A172 (cell line): Measurements from ENCODE around the gene EHBP1. TPM values are rescaled to one million over a fixed set of nuclear protein-coding genes. Genes with fewer than 3 reads are reported as not detected.

Experiments
- DNase-seq: peaks from one replicate; pipeline ENCODE4 v3.0.0-alpha.2; 2015; ENCODE audit warnings: low spot score
- total RNA-seq: library from RNA; depleted of rRNA; stranded (reverse); fragments of >200 nt; shearing (Covaris generic); gene quantifications from 2 replicates; pipeline ENCODE4 v1.2.3, GENCODE V29; 2014

EHBP1 gene
- total RNA-seq, 1 experiment from 2014 or later = 47.2 TPM

- no peak for DNase-seq
Observed at GRCh38 chr2:62883629-62884028, 178.1 kb downstream of the EHBP1 start.

DNA sequence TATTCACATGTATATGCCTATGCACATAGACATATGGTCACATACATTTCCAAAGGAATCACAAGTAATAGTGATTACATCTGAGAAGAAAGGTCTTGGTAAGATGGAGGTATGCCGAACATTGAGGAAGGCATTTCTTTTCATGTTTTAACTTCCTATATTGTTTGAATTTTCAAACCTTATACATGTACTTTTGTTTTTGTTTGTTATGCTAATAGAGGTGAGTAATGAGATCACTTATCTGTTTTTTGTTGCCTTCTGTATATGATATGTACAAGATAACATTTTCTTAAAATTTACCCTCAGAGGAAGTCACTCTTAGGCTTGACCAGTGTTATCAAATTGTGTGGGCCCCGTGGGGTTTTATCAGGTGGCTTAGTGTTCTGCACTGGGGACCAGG lies 178.6 kb downstream of the EHBP1 start:
- no peak for DNase-seq

DNA sequence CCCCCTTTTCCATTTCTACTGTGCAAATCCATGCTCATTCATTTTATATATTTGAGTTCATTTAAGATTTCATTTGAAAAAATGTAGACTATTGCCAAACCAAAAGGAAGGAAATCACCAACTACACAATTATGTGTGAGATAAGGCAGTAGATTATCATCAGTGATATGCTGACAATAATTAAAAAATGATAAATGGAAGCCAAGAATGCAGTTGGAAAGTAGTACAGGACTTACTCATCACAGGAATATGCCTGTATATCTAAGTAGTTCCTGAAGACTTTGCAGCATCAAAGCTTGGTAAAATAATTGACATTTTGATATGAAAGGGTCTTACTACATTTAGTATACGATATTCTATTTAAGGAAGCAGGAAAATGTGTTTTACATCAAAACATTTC lies 179.0 kb downstream of the EHBP1 start:
- peak; percentile 49 for DNase-seq

DNA sequence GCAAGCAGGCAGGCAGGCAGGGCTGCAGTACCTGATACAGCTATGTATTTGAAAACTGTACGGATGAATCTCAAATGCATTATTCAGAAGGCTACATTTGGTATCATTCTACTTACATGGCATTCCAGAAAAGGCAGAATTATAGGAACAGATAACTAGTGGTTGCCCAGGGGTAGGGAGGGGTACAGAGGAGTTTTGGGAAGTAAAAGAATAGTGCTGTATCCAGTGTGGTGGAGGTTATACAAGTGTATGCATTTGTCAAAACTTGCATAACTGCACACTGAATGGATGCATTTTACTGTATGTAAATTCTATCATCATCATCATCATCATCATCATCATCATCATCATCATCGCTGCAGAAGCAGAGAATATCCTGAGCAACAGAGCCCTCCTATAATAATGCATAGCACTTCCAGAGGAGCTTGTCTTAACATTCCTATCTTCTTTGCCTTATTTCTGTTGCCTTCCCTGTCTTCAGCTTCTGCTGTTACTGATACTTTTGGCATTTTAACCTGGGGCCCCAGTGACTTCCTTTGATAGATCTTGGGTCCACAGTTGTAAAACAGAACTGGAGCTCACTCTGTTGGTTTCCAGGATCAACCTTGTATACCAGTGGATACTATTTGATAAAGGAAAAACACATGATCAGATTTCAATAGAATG lies 189.6 kb downstream of the EHBP1 start:
- no peak for DNase-seq

DNA sequence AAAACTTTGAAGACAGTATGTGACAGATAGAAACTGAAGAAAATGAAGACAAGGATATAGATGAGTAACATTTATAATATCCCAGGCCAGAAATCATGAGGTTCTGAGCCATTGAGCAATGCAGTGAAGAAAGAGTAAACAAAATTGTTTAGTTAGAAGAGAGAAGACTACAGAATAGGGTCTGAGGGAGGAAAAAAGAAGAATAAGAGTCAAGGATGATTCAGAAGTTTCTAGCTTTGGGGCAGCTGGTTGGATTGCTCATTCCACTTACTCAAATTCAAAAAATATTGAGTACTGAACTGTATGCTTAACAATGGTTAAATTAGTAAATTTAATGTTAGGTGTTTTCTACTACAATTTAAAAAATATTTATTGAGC lies 190.1 kb downstream of the EHBP1 start:
- no peak for DNase-seq

DNA sequence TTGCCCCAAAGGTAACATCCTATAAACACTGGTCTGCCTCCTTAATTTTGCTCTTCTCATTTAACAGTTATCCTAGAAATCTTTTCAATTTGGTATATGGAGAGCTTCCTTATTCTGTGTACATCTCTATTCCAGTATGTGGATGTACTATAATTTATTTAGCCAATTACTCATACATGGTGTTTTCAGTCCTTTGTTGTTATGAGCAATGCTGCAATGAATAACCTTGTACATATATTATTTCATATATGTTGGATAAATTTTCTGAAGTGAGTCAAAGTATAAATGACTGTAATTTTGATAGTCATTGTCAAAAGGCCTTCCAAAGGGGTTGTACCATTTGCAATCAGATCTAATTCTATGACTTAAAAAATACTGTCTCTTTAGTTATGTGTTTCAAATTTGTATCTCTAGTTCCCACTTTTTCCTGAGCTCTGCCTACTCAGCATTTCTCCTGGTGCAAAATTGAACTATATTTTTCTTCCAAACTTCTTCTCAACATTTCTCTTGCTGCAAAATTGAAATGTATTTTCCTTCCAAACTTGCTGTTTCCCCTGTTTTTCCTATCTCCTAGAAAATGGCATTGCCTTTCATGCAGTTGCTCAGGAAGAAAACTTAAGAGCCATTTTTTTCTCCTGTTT lies 191.8 kb downstream of the EHBP1 start:
- DNase-seq = no peak

GRCh38 chr2:62904344-62904743 lies 198.8 kb downstream of the EHBP1 start:
- no peak for DNase-seq

DNA sequence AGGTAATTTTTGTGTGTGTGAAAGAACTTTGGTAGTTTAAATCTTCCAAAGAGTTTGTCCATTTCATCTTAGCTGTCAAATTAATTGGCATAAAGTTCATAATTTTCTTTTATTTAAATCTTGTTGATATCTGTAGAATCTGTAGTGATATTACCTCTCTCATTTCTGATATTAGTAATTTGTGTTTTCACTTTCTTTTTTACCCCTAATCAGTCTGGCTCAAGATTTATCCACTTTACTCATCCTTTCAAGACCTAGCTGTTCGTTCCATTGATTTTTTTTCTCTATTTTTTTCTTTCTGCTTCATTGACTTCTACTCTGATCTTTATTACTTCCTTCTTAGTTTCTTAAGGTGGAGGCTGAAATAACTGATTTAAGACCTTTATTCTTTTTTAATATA lies 202.6 kb downstream of the EHBP1 start:
- no peak for DNase-seq

- no peak for DNase-seq
Observed at GRCh38 chr2:62913311-62913710, 207.8 kb downstream of the EHBP1 start.

- DNase-seq = no peak
Observed at GRCh38 chr2:62919041-62919440, 213.5 kb downstream of the EHBP1 start.

- DNase-seq = peak; percentile 48
Observed at GRCh38 chr2:62920070-62920469, 214.6 kb downstream of the EHBP1 start.

- DNase-seq = no peak
Observed at GRCh38 chr2:62923242-62923641, 217.7 kb downstream of the EHBP1 start.

DNA sequence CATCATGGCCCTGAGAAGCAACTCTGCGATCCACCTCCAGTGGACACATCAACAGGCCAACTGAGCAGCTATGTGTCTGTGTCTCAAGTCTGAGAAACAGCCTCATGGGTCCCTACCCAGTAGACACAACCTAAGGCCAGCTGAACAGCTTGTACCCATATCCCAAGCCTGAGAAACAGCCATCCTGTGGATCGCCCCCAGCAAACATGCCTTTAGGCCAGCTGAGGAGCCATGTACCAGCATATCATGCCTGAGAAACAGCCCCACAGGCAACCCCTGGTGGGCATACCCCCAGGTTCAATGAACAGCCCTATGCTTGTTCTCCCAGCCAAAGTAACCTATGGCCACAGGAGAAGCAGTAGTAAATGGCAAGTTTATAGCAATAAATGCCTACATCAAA lies 218.4 kb downstream of the EHBP1 start:
- no peak for DNase-seq

DNA sequence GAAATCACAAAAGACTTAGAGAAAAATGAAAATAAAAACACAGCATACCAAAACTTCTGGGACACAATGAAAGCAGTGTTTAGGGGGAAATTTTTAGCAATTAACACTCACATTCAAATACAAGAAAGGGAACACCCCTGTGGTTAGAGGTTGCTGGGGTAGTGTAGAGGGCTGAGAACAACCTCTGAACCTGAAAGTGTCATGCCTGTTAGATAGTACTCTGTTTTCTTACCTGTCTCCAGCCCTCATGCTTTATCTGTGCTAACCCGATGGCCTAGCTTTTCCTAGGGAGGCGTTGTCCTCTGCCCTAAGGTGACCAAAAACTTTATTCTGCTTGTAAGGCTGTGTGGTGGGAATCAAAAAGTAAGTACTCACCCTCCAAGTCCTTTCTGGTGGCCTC lies 222.5 kb downstream of the EHBP1 start:
- DNase-seq = no peak

GRCh38 chr2:62931536-62931935 lies 226.0 kb downstream of the EHBP1 start:
- peak; percentile 8 for DNase-seq

DNA sequence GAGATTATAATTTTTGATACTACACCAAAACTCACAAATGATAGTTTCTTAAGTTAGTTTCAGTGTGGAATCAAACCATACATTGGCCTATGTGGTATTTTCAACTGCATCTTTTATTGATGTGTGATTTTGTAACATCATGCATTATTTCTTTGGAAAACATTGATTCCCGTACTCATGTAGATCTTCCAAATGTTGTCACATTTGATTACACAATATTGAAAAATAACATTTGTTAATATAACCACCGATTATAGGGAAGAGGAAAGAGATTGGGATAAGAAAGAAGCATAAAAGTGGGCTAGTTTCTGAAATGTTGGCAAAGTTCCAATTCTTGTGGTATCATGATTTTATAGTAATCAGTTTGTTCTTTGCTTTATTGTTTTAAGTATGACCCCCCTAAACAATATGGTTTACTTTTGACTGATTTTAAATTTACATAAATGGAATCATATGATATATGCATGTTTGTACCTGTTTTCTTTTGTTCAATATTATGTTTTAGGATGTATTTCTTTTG lies 227.9 kb downstream of the EHBP1 start:
- DNase-seq = no peak

GRCh38 chr2:62934517-62934916 lies 229.0 kb downstream of the EHBP1 start:
- DNase-seq = no peak

- no peak for DNase-seq
Observed at GRCh38 chr2:62938126-62938525, 232.6 kb downstream of the EHBP1 start.

- DNase-seq = peak; percentile 57
Observed at GRCh38 chr2:62939735-62940491, 234.4 kb downstream of the EHBP1 start.

GRCh38 chr2:62940697-62941096 lies 235.2 kb downstream of the EHBP1 start:
- DNase-seq = no peak

- no peak for DNase-seq
Observed at GRCh38 chr2:62941413-62941812, 235.9 kb downstream of the EHBP1 start.

DNA sequence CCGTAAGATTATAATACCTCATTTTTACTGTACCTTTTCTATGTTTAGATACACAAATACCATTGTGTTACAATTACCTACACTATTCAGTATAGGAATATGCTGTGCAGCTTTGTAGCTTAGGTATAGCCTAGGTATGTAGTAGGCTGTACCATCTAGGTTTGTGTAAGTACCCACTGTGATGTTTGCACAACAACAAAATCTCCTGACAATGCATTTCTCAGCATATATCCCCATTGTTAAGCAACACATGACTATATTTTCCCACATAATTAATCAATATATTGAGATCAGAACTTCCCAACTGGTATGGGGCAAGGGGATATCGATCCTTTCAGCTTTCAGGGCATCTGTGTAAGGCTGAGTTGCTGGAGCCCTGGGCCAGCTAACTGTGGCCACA lies 238.8 kb downstream of the EHBP1 start:
- DNase-seq = no peak

GRCh38 chr2:62947403-62947802 lies 241.9 kb downstream of the EHBP1 start:
- no peak for DNase-seq
